HepG2 (cell line): Measurements from ENCODE around the gene HRG. TPM values are rescaled to one million over a fixed set of nuclear protein-coding genes. Genes with fewer than 3 reads are reported as not detected.

Source experiments
- CHD2 ChIP-seq: IDR thresholded peaks from 2 replicates; pipeline ENCODE4 v1.6.1; 2011; ENCODE audit warnings: low read depth, low read length, improper control_type of control experiment
- ETV5 ChIP-seq: IDR thresholded peaks from 2 replicates; pipeline ENCODE4 v1.6.1; 2018; ENCODE audit warnings: missing biosample characterization, missing genetic modification reagents, inconsistent platforms, borderline replicate concordance
- HDAC6 ChIP-seq: fragments of 200-600 bp; sonication (generic); IDR thresholded peaks from 2 replicates; pipeline ENCODE4 v1.7.0; 2017; ENCODE audit warnings: mild to moderate bottlenecking, antibody characterized with exemption, low read length, low read depth
- HOXA7 ChIP-seq: sonication (generic); formaldehyde crosslinking; IDR thresholded peaks from 2 replicates; pipeline ENCODE4 v1.8.1; 2022; ENCODE audit warnings: mild to moderate bottlenecking, missing genetic modification reagents, moderate library complexity
- JUN ChIP-seq: sonication (generic); formaldehyde crosslinking; IDR thresholded peaks from 2 replicates; pipeline ENCODE4 v1.4.0; 2020; ENCODE audit warnings: mild to moderate bottlenecking, missing genetic modification reagents
- KDM1A ChIP-seq: IDR thresholded peaks from 2 replicates; pipeline ENCODE4 v1.6.1; 2016; ENCODE audit warnings: missing compliant biosample characterization
- KLF15 ChIP-seq: sonication (generic); formaldehyde crosslinking; IDR thresholded peaks from 2 replicates; pipeline ENCODE4 v1.8.1; 2023; ENCODE audit warnings: borderline replicate concordance, mild to moderate bottlenecking, inconsistent platforms, missing genetic modification reagents, mixed read lengths
- MATR3 ChIP-seq: sonication (generic); formaldehyde crosslinking; IDR thresholded peaks from 2 replicates; pipeline ENCODE4 v1.4.0; 2020; ENCODE audit warnings: missing genetic modification reagents
- MEIS1 ChIP-seq: sonication (generic); formaldehyde crosslinking; IDR thresholded peaks from 2 replicates; pipeline ENCODE4 v1.9.0; 2021; ENCODE audit warnings: mild to moderate bottlenecking, missing genetic modification reagents, moderate library complexity, borderline replicate concordance
- NR2F6 ChIP-seq, 2 experiments: IDR thresholded peaks; 2 replicates each; pipeline ENCODE4 v1.6.1; 2016; ENCODE audit warnings: antibody characterized with exemption in 1 of 2, mild to moderate bottlenecking in 1 of 2
- PCBP2 ChIP-seq: fragments of 200-400 bp; formaldehyde crosslinking; optimal IDR thresholded peaks from 2 replicates; pipeline ENCODE3; 2018; ENCODE audit warnings: low read length, low read depth; ENCODE audit not compliant: poor library complexity, severe bottlenecking
- RAD51 ChIP-seq: fragments of 450-650 bp; IDR thresholded peaks from 2 replicates; pipeline ENCODE4 v1.6.1; 2016; ENCODE audit warnings: borderline replicate concordance
- TERF1 ChIP-seq: sonication (generic); formaldehyde crosslinking; IDR thresholded peaks from 2 replicates; pipeline ENCODE4 v1.8.0; 2022; ENCODE audit warnings: mild to moderate bottlenecking, missing genetic modification reagents, moderate library complexity
- ZKSCAN1 ChIP-seq: fragments of 150-350 bp; IDR thresholded peaks from 2 replicates; pipeline ENCODE4 v1.6.1; 2014; ENCODE audit warnings: low read length
- ZNF333 ChIP-seq: sonication (generic); formaldehyde crosslinking; IDR thresholded peaks from 2 replicates; pipeline ENCODE4 v1.4.0; 2020; ENCODE audit warnings: mild to moderate bottlenecking, missing genetic modification reagents, borderline replicate concordance
- ZNF337 ChIP-seq: sonication (generic); formaldehyde crosslinking; IDR thresholded peaks from 2 replicates; pipeline ENCODE4 v1.5.1; 2020; ENCODE audit warnings: missing genetic modification reagents, low read depth, mild to moderate bottlenecking, borderline replicate concordance
- ZNF460 ChIP-seq: sonication (generic); formaldehyde crosslinking; IDR thresholded peaks from 2 replicates; pipeline ENCODE4 v1.5.1; 2020; ENCODE audit warnings: missing genetic modification reagents, mild to moderate bottlenecking, borderline replicate concordance
- polyA plus RNA-seq, 8 experiments: library from polyadenylated mRNA; depleted of rRNA in 3 of 8; stranded (reverse) in 7 of 8; unstranded in 1 of 8; fragments of >200 nt; fragmentation: Illumina TruSeq in 4 of 8; extraction: Trizol in 4 of 8; gene quantifications; 2 replicates each; pipeline versions ENCODE4 v1.2.1 to v1.2.3, GENCODE V29; 2011 to 2016; ENCODE audit warnings: low read depth in 4 of 8, missing spikeins in 1 of 8, mixed read lengths in 1 of 8; ENCODE audit not compliant: insufficient read depth in 1 of 8
- total RNA-seq, 5 experiments: library from RNA; depleted of rRNA; stranded (reverse); fragments of >200 nt; fragmentation: Illumina TruSeq; extraction: Trizol; gene quantifications; 2 replicates each; pipeline ENCODE4 v1.2.3, GENCODE V29; 2016; ENCODE audit warnings: low read depth in 1 of 5
- TF ChIP-seq, protein P1 (sequence below): sonication (generic); formaldehyde crosslinking; IDR thresholded peaks from 2 replicates; pipeline ENCODE4 v1.4.0; 2020; ENCODE audit warnings: low read depth, mild to moderate bottlenecking, missing genetic modification reagents
- TF ChIP-seq, protein P2 (sequence below): sonication (generic); formaldehyde crosslinking; IDR thresholded peaks from 2 replicates; pipeline ENCODE4 v1.4.0; 2020; ENCODE audit warnings: missing genetic modification reagents
- TF ChIP-seq, protein P3 (sequence below): sonication (generic); formaldehyde crosslinking; IDR thresholded peaks from 2 replicates; pipeline ENCODE4 v1.4.0; 2020; ENCODE audit warnings: low read depth, missing genetic modification reagents

The HRG gene
- total and polyA plus RNA-seq, 2 of the 13 experiments (the other 11 are each of a cell fraction or from before 2014, with no cell fraction given) = 0.09 to 0.11 TPM

- TF ChIP-seq, protein P1, sequence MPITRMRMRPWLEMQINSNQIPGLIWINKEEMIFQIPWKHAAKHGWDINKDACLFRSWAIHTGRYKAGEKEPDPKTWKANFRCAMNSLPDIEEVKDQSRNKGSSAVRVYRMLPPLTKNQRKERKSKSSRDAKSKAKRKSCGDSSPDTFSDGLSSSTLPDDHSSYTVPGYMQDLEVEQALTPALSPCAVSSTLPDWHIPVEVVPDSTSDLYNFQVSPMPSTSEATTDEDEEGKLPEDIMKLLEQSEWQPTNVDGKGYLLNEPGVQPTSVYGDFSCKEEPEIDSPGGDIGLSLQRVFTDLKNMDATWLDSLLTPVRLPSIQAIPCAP (CRISPR knock-in tag) = no peak
- TF ChIP-seq ETV5 (CRISPR knock-in tag) (no peak), NR2F6 (IDR thresholded peaks at IDR 0.05) (no peak), NR2F6 (CRISPR knock-in tag; IDR thresholded peaks at IDR 0.05) (peak; percentile 31; the same call in 1 of the 2 replicates), PCBP2 (no peak), JUN (no peak), CHD2 (no peak), KDM1A (CRISPR knock-in tag) (no peak), RAD51 (no peak), HDAC6 (no peak), ZNF333 (CRISPR knock-in tag) (peak; percentile 91), HOXA7 (CRISPR knock-in tag) (no peak; the same call in 1 of the 2 replicates), MEIS1 (CRISPR knock-in tag) (peak; percentile 24; the same call in 1 of the 2 replicates), MATR3 (CRISPR knock-in tag) (no peak), ZKSCAN1 (no peak), ZNF460 (CRISPR knock-in tag) (no peak), ZNF337 (peak; percentile 38; the same call in 1 of the 2 replicates), TERF1 (CRISPR knock-in tag) (no peak; the same call in 1 of the 2 replicates), KLF15 (CRISPR knock-in tag) (no peak)
- TF ChIP-seq, protein P2, sequence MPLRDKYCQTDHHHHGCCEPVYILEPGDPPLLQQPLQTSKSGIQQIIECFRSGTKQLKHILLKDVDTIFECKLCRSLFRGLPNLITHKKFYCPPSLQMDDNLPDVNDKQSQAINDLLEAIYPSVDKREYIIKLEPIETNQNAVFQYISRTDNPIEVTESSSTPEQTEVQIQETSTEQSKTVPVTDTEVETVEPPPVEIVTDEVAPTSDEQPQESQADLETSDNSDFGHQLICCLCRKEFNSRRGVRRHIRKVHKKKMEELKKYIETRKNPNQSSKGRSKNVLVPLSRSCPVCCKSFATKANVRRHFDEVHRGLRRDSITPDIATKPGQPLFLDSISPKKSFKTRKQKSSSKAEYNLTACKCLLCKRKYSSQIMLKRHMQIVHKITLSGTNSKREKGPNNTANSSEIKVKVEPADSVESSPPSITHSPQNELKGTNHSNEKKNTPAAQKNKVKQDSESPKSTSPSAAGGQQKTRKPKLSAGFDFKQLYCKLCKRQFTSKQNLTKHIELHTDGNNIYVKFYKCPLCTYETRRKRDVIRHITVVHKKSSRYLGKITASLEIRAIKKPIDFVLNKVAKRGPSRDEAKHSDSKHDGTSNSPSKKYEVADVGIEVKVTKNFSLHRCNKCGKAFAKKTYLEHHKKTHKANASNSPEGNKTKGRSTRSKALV = no peak
- TF ChIP-seq, protein P3, sequence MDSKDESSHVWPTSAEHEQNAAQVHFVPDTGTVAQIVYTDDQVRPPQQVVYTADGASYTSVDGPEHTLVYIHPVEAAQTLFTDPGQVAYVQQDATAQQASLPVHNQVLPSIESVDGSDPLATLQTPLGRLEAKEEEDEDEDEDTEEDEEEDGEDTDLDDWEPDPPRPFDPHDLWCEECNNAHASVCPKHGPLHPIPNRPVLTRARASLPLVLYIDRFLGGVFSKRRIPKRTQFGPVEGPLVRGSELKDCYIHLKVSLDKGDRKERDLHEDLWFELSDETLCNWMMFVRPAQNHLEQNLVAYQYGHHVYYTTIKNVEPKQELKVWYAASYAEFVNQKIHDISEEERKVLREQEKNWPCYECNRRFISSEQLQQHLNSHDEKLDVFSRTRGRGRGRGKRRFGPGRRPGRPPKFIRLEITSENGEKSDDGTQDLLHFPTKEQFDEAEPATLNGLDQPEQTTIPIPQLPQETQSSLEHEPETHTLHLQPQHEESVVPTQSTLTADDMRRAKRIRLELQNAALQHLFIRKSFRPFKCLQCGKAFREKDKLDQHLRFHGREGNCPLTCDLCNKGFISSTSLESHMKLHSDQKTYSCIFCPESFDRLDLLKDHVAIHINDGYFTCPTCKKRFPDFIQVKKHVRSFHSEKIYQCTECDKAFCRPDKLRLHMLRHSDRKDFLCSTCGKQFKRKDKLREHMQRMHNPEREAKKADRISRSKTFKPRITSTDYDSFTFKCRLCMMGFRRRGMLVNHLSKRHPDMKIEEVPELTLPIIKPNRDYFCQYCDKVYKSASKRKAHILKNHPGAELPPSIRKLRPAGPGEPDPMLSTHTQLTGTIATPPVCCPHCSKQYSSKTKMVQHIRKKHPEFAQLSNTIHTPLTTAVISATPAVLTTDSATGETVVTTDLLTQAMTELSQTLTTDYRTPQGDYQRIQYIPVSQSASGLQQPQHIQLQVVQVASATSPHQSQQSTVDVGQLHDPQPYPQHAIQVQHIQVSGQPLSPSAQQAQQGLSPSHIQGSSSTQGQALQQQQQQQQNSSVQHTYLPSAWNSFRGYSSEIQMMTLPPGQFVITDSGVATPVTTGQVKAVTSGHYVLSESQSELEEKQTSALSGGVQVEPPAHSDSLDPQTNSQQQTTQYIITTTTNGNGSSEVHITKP (CRISPR knock-in tag) = peak; percentile 88
These were observed 45.4 kb upstream of the HRG start (continued) for GRCh38 chr3:186620213-186621092.
